GM18498 (cell line): ENCODE measurements around the gene LAMB4.

Experiments used
- ATAC-seq: cut with Tn5 transposase; IDR thresholded peaks from one replicate; pipeline ENCODE4 v1.9.1; 2021; ENCODE audit warnings: mild to moderate bottlenecking, moderate library complexity; ENCODE audit not compliant: unreplicated experiment

Gene LAMB4

GRCh38 chr7:108109221-108109908 lies 20.8 kb downstream of the LAMB4 start:
- ATAC-seq: peak; percentile 65

- ATAC-seq: no peak
Observed at GRCh38 chr7:108108131-108108530, 22.0 kb downstream of the LAMB4 start.

GRCh38 chr7:108104324-108104723 lies 25.8 kb downstream of the LAMB4 start:
- ATAC-seq: no peak

GRCh38 chr7:108103558-108104298 lies 26.4 kb downstream of the LAMB4 start:
- ATAC-seq: no peak

- no peak for ATAC-seq
Observed at GRCh38 chr7:108102671-108103312, 27.4 kb downstream of the LAMB4 start.

- ATAC-seq: no peak
Observed at GRCh38 chr7:108101759-108102158, 28.4 kb downstream of the LAMB4 start.

- ATAC-seq: no peak
Observed at GRCh38 chr7:108099713-108100112, 30.4 kb downstream of the LAMB4 start.

GRCh38 chr7:108097703-108098102 lies 32.5 kb downstream of the LAMB4 start:
- no peak for ATAC-seq

GRCh38 chr7:108096996-108097395 lies 33.2 kb downstream of the LAMB4 start:
- no peak for ATAC-seq

- ATAC-seq: no peak
Observed at GRCh38 chr7:108094933-108095710, 35.0 kb downstream of the LAMB4 start.

GRCh38 chr7:108094346-108094745 lies 35.8 kb downstream of the LAMB4 start:
- ATAC-seq: no peak

GRCh38 chr7:108093851-108094331 lies 36.3 kb downstream of the LAMB4 start:
- no peak for ATAC-seq

- no peak for ATAC-seq
Observed at GRCh38 chr7:108093341-108093740, 36.8 kb downstream of the LAMB4 start.

- no peak for ATAC-seq
Observed at GRCh38 chr7:108091461-108091831, 38.7 kb downstream of the LAMB4 start.

- no peak for ATAC-seq
Observed at GRCh38 chr7:108090791-108091460, 39.2 kb downstream of the LAMB4 start.

- no peak for ATAC-seq
Observed at GRCh38 chr7:108089381-108089780, 40.8 kb downstream of the LAMB4 start.

GRCh38 chr7:108088729-108089128 lies 41.4 kb downstream of the LAMB4 start:
- no peak for ATAC-seq

- ATAC-seq: no peak
Observed at GRCh38 chr7:108087778-108088177, 42.4 kb downstream of the LAMB4 start.

- ATAC-seq: no peak
Observed at GRCh38 chr7:108086962-108087361, 43.2 kb downstream of the LAMB4 start.

- no peak for ATAC-seq
Observed at GRCh38 chr7:108086546-108086945, 43.6 kb downstream of the LAMB4 start.

- ATAC-seq: no peak
Observed at GRCh38 chr7:108083980-108084379, 46.2 kb downstream of the LAMB4 start.
